Lower leg skin (tissue), 4 donors: ENCODE data around the gene TRIM75. TPM values are rescaled to one million over a fixed set of nuclear protein-coding genes. Genes with fewer than 3 reads are reported as not detected.
"Not testable (repeated sequence)": the region's sequence is repeated elsewhere in the genome, so short reads cannot be mapped to it uniquely, and the experiment has no call there.

Experiments used
- DNase-seq, 2 donors: peaks; one replicate each; pipeline ENCODE4 v3.0.0-alpha.2; 2019; ENCODE audit warnings: low spot score in 2 of 2
- H3K4me3 ChIP-seq: fragments of 200-600 bp; sonication (generic); 2 replicates; pipeline ENCODE4 v1.5.1; 2017; ENCODE audit warnings: mild to moderate bottlenecking, low read depth; ENCODE audit not compliant: poor library complexity, severe bottlenecking
- POLR2A ChIP-seq, 2 donors: fragments of 450-650 bp; IDR thresholded peaks; one replicate each; pipeline ENCODE4 v1.6.1; 2016 to 2017; ENCODE audit warnings: antibody characterized with exemption in 2 of 2, mild to moderate bottlenecking in 1 of 2, moderate library complexity in 1 of 2
- WGBS, 2 donors: methylation state at CpG; one replicate each; pipeline ENCODE4 v1.1.5; 2018; 5-methylcytosine and 5-hydroxymethylcytosine counted together
- intact Hi-C: fragments of 100-400 bp; cut with DNase I; formaldehyde crosslinking; loops from one replicate; pipeline ENCODE4 v1.15.0; 2023; ENCODE audit warnings: low total_unique reads
- total RNA-seq, 4 donors: library from RNA; depleted of rRNA; stranded (reverse); fragments of >200 nt; gene quantifications; one replicate each; pipeline ENCODE4 v1.1.0, GENCODE V29; 2016
- TF ChIP-seq, protein P1 (sequence below), 3 donors: fragments of 450-650 bp; IDR thresholded peaks; one replicate each; pipeline ENCODE4 v1.5.1; 2016; ENCODE audit warnings: antibody characterized with exemption in 3 of 3, mild to moderate bottlenecking in 3 of 3, moderate library complexity in 2 of 3

Gene TRIM75
- total RNA-seq, 4 donors from 2014 or later = not detected

DNA sequence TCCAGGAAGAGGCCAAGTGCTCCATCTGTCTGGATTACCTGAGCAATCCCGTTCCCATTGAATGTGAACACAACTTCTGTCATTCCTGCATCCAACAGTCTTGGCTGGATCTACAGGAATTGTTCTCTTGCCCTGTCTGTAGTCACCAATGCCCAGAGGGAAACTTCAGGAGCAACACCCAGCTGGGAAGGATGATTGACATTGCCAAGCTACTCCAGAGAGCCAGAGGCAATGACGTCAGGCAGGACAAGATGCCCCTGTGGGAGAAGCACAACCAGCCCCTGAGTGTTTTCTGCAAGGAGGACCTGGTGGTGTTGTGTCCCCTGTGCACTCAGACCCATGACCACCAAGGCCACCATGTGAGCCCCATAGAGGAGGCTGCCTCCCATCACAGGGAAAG, 43.2 kb upstream of the TRIM75 start:
- WGBS, 2 donors = 58 to 80% methylated on average over 2 of the region's 2 CpGs
- H3K4me3 ChIP-seq = no peak overlapping the region
- intact Hi-C loops = no loop called here
- DNase-seq = no peak
- no peak for TF ChIP-seq POLR2A (IDR thresholded peaks at IDR 0.05)
- TF ChIP-seq, protein P1, sequence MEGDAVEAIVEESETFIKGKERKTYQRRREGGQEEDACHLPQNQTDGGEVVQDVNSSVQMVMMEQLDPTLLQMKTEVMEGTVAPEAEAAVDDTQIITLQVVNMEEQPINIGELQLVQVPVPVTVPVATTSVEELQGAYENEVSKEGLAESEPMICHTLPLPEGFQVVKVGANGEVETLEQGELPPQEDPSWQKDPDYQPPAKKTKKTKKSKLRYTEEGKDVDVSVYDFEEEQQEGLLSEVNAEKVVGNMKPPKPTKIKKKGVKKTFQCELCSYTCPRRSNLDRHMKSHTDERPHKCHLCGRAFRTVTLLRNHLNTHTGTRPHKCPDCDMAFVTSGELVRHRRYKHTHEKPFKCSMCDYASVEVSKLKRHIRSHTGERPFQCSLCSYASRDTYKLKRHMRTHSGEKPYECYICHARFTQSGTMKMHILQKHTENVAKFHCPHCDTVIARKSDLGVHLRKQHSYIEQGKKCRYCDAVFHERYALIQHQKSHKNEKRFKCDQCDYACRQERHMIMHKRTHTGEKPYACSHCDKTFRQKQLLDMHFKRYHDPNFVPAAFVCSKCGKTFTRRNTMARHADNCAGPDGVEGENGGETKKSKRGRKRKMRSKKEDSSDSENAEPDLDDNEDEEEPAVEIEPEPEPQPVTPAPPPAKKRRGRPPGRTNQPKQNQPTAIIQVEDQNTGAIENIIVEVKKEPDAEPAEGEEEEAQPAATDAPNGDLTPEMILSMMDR (IDR thresholded peaks at IDR 0.05) = no peak

DNA sequence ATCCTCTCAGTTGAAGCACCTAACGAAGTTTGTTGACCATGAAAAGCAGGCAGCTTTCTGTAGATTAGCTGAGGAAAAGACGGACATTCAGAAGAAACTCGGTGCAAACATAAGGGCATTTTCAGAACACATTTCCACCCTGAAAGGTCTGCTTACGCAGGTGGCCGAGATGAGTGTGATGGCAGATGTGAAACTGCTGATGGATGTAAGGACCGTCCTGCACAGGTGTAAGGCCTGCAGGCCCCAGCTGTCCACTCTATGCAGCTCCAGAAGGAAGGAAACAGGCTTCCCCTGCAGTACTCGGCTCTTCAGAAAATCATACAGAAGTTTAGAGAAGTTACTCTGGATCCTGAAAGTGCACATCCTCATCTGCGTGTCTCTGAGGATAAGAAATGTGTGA, 42.7 kb upstream of the TRIM75 start:
- DNase-seq = no peak
- TF ChIP-seq POLR2A (IDR thresholded peaks at IDR 0.05) = no peak
- TF ChIP-seq, protein P1 (IDR thresholded peaks at IDR 0.05) = no peak
- 78 to 88% methylated on average over 8 of the region's 8 CpGs for WGBS, 2 donors
- no peak overlapping the region for H3K4me3 ChIP-seq
- intact Hi-C loops = no loop called here

DNA sequence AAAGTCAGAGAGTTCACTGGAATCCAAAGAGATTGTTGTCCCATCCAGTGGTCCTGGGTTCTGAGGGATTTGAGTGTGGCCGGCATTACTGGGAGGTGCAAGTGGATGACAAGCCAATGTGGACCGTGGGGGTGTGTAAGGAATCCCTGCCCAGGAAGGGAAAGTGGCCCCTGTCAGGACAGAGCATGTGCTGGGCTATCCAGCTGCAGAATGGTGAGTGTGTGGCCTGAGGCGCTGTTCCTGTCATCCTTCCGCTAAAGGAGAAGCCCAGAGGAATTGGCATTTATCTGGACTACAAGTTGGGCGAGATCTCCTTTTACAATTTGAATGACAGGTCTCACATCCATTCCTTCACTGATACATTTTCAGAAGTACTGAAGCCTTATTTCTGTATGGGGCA, 42.3 kb upstream of the TRIM75 start:
- no peak for DNase-seq
- WGBS, 2 donors = 57 to 75% methylated on average over 5 of the region's 5 CpGs
- TF ChIP-seq POLR2A (IDR thresholded peaks at IDR 0.05) = no peak
- TF ChIP-seq, protein P1 (IDR thresholded peaks at IDR 0.05) = no peak

DNA sequence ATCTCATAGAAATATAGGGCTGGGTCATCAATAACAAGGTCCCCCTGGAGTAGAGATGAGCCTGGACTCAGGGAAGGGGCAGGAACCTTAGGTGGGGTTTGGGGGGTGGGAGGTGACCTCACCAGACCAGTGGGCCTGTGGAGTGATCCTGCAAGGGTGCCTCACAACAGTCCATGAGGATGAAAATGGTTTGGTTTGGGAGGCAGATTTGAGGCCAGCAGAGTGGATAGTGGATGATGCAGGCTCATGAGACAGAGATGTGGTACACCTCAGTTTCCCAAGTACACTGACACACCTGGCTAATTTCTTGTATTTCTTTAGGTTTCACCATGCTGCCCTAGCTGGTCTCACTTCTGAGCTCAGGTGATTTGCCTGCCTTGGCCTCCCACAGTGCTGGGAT, 40.0 kb upstream of the TRIM75 start:
- DNase-seq = no peak
- no peak overlapping the region for H3K4me3 ChIP-seq
- TF ChIP-seq, protein P1 (IDR thresholded peaks at IDR 0.05) = no peak
- no peak for TF ChIP-seq POLR2A (IDR thresholded peaks at IDR 0.05)
- intact Hi-C loops = no loop called here

More for the DNA sequence above, 42.3 kb upstream of the TRIM75 start:
- intact Hi-C loops = no loop called here
- no peak overlapping the region for H3K4me3 ChIP-seq

DNA sequence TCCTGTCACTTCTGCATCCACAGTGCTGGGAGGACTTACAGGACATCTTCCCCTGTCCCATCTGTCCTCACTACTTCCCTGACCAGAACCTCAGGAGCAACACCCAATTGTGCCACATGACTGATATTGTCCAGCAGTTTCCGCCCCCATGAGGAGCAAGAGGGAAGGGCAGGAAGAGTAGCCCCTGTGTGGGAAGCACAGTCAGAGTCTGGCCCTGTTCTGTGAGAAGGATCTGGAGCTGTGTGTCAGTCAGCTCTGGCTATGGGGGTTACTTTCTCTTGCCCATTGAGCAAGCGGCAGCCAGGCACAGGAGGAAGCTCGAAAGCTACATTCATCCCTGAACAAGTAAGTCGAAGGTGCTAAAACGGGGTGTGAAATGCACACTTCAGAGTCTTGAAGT, 36.7 kb upstream of the TRIM75 start:
- no peak overlapping the region for H3K4me3 ChIP-seq
- TF ChIP-seq, protein P1 (IDR thresholded peaks at IDR 0.05) = no peak
- no peak for TF ChIP-seq POLR2A (IDR thresholded peaks at IDR 0.05)
- WGBS, 2 donors = 69 to 73% methylated on average over 5 of the region's 5 CpGs
- no peak for DNase-seq
- intact Hi-C loops = no loop called here

DNA sequence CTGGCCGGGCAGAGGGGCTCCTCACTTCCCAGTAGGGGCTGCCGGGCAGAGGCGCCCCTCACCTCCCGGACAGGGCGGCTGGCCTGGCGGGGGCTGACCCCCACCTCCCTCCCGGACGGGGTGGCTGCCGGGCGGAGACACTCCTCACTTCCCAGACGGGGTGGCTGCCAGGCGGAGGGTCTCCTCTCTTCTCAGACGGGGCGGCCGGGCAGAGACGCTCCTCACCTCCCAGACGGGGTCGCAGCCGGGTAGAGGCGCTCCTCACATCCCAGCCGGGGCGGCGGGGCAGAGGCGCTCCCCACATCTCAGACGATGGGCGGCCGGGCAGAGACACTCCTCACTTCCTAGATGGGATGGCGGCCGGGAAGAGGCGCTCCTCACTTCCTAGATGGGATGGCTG, 33.7 kb upstream of the TRIM75 start:
- WGBS, 2 donors = 94 to 100% methylated on average over 6 to 10 of the region's 30 CpGs
- intact Hi-C loops, DNase-seq, H3K4me3 ChIP-seq: not testable (repeated sequence)

DNA sequence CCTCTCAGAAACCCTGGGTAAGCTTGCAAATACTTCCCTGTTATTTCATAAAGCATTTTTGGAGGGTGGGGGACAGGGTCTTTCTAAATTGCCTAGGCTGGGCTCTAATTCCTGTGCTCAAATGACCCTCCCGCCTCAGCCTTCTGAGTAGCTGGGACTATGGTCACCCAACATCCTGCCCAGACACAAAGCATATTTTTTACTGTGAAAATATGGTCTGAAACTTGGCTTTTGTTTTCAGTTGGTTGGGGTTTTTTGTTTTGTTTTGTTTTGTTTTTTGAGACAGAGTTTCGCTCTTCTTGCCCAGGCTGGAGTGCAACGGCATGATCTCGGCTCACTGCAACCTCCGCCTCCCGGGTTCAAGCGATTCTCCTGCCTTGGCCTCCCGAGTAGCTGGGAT, 27.9 kb upstream of the TRIM75 start:
- intact Hi-C loops, H3K4me3 ChIP-seq, DNase-seq: not testable (repeated sequence)
- 92 to 94% methylated on average over 8 of the region's 8 CpGs for WGBS, 2 donors
